ENCODE data around the gene CCDC167.
"Not testable (repeated sequence)": the region's sequence is repeated elsewhere in the genome, so short reads cannot be mapped to it uniquely, and the experiment has no call there.

The CCDC167 gene

GRCh38 chr6:37454420-37455140 lies 45.1 kb downstream of the CCDC167 start:
- H3K36me3 ChIP-seq (ENCODE audit: control insufficient read depth in 1 of 2, insufficient read depth in 2 of 2, low read length in 2 of 2): peaks cover 40 to 44% of the 10 kb centered on the region in 2 donors
- peaks cover 0 to 16% of the 10 kb centered on the region in 2 donors for H3K4me1 ChIP-seq (ENCODE audit: control insufficient read depth in 1 of 2, insufficient read depth in 2 of 2, low read length in 2 of 2)
- peak overlapping the region; percentile 59 for H3K27ac ChIP-seq (ENCODE audit: low read length)

GRCh38 chr6:37452522-37452921 lies 47.2 kb downstream of the CCDC167 start:
- no peak overlapping the region for H3K4me3 ChIP-seq (ENCODE audit: low read depth in 1 of 2, low read length in 2 of 2)
- H3K36me3 ChIP-seq (ENCODE audit: control insufficient read depth in 1 of 2, insufficient read depth in 2 of 2, low read length in 2 of 2): peaks cover 31 to 32% of the 10 kb centered on the region in 2 donors
- H3K27ac ChIP-seq (ENCODE audit: low read length): no peak overlapping the region

More at GRCh38 chr6:37454420-37455140, 45.1 kb downstream of the CCDC167 start:
- Histone ChIP-seq H3K4me3 (ENCODE audit: low read depth in 1 of 2, low read length in 2 of 2) (no peak overlapping the region), H3K27me3 (ENCODE audit: low read depth, low read length) (no peaks in the 10 kb centered on the region), H3K9me3 (ENCODE audit: control insufficient read depth in 1 of 2, low read length in 2 of 2) (no peaks in the 10 kb centered on the region)

GRCh38 chr6:37451441-37452193 lies 48.1 kb downstream of the CCDC167 start:
- H3K36me3 ChIP-seq (ENCODE audit: control insufficient read depth in 1 of 2, insufficient read depth in 2 of 2, low read length in 2 of 2): peaks cover 36 to 39% of the 10 kb centered on the region in 2 donors
- H3K4me1 ChIP-seq (ENCODE audit: control insufficient read depth in 1 of 2, insufficient read depth in 2 of 2, low read length in 2 of 2): peaks cover 0 to 7% of the 10 kb centered on the region in 2 donors
- H3K27me3 ChIP-seq (ENCODE audit: low read depth, low read length): no peaks in the 10 kb centered on the region
- no peaks in the 10 kb centered on the region for H3K9me3 ChIP-seq (ENCODE audit: control insufficient read depth in 1 of 2, low read length in 2 of 2)
- no peak overlapping the region for H3K4me3 ChIP-seq (ENCODE audit: low read depth in 1 of 2, low read length in 2 of 2)
- H3K27ac ChIP-seq (ENCODE audit: low read length): no peak overlapping the region

More at GRCh38 chr6:37452522-37452921, 47.2 kb downstream of the CCDC167 start:
- no peaks in the 10 kb centered on the region for H3K9me3 ChIP-seq (ENCODE audit: control insufficient read depth in 1 of 2, low read length in 2 of 2)
- H3K4me1 ChIP-seq (ENCODE audit: control insufficient read depth in 1 of 2, insufficient read depth in 2 of 2, low read length in 2 of 2): peaks cover 0 to 11% of the 10 kb centered on the region in 2 donors
- H3K27me3 ChIP-seq (ENCODE audit: low read depth, low read length): no peaks in the 10 kb centered on the region

GRCh38 chr6:37449984-37450383 lies 49.7 kb downstream of the CCDC167 start:
- Histone ChIP-seq H3K9me3 (ENCODE audit: control insufficient read depth in 1 of 2, low read length in 2 of 2) (no peaks in the 10 kb centered on the region), H3K27ac (ENCODE audit: low read length) (no peak overlapping the region), H3K27me3 (ENCODE audit: low read depth, low read length) (no peaks in the 10 kb centered on the region), H3K4me3 (ENCODE audit: low read depth in 1 of 2, low read length in 2 of 2) (no peak overlapping the region), H3K36me3 (ENCODE audit: control insufficient read depth in 1 of 2, insufficient read depth in 2 of 2, low read length in 2 of 2) (peaks cover 39 to 51% of the 10 kb centered on the region in 2 donors), H3K4me1 (ENCODE audit: control insufficient read depth in 1 of 2, insufficient read depth in 2 of 2, low read length in 2 of 2) (peaks cover 0 to 7% of the 10 kb centered on the region in 2 donors)

- not testable (repeated sequence) for H3K27me3 ChIP-seq (ENCODE audit: low read depth, low read length); H3K9me3 ChIP-seq (ENCODE audit: control insufficient read depth in 1 of 2, low read length in 2 of 2)
- peak overlapping the region; percentile 26 to 45 for H3K4me3 ChIP-seq (ENCODE audit: low read depth in 1 of 2, low read length in 2 of 2)
- peak overlapping the region; percentile 55 for H3K27ac ChIP-seq (ENCODE audit: low read length)
- H3K4me1 ChIP-seq (ENCODE audit: control insufficient read depth in 1 of 2, insufficient read depth in 2 of 2, low read length in 2 of 2): peaks cover 0 to 22% of the 10 kb centered on the region in 2 donors
- peaks cover 22 to 41% of the 10 kb centered on the region in 2 donors for H3K36me3 ChIP-seq (ENCODE audit: control insufficient read depth in 1 of 2, insufficient read depth in 2 of 2, low read length in 2 of 2)
Measured at GRCh38 chr6:37443216-37443542, 56.5 kb downstream of the CCDC167 start.

- peaks cover 22 to 47% of the 10 kb centered on the region in 2 donors for H3K36me3 ChIP-seq (ENCODE audit: control insufficient read depth in 1 of 2, insufficient read depth in 2 of 2, low read length in 2 of 2)
- H3K27me3 ChIP-seq (ENCODE audit: low read depth, low read length): no peaks in the 10 kb centered on the region
- no peaks in the 10 kb centered on the region for H3K9me3 ChIP-seq (ENCODE audit: control insufficient read depth in 1 of 2, low read length in 2 of 2)
- peaks cover 0 to 22% of the 10 kb centered on the region in 2 donors for H3K4me1 ChIP-seq (ENCODE audit: control insufficient read depth in 1 of 2, insufficient read depth in 2 of 2, low read length in 2 of 2)
- H3K27ac ChIP-seq (ENCODE audit: low read length): peak overlapping the region; percentile 72
- H3K4me3 ChIP-seq (ENCODE audit: low read depth in 1 of 2, low read length in 2 of 2): peak overlapping the region; percentile 45 to 47
Measured at GRCh38 chr6:37442416-37443215, 57.1 kb downstream of the CCDC167 start.

GRCh38 chr6:37441651-37442050 lies 58.0 kb downstream of the CCDC167 start:
- H3K9me3 ChIP-seq (ENCODE audit: control insufficient read depth in 1 of 2, low read length in 2 of 2): no peaks in the 10 kb centered on the region
- H3K4me1 ChIP-seq (ENCODE audit: control insufficient read depth in 1 of 2, insufficient read depth in 2 of 2, low read length in 2 of 2): peaks cover 0 to 22% of the 10 kb centered on the region in 2 donors
- H3K4me3 ChIP-seq (ENCODE audit: low read depth in 1 of 2, low read length in 2 of 2): no peak overlapping the region
- H3K27me3 ChIP-seq (ENCODE audit: low read depth, low read length): no peaks in the 10 kb centered on the region
- peaks cover 17 to 50% of the 10 kb centered on the region in 2 donors for H3K36me3 ChIP-seq (ENCODE audit: control insufficient read depth in 1 of 2, insufficient read depth in 2 of 2, low read length in 2 of 2)
- H3K27ac ChIP-seq (ENCODE audit: low read length): peak overlapping the region; percentile 72

GRCh38 chr6:37438930-37439329 lies 60.8 kb downstream of the CCDC167 start:
- H3K36me3 ChIP-seq (ENCODE audit: control insufficient read depth in 1 of 2, insufficient read depth in 2 of 2, low read length in 2 of 2): peaks cover 5 to 32% of the 10 kb centered on the region in 2 donors
- no peak overlapping the region for H3K4me3 ChIP-seq (ENCODE audit: low read depth in 1 of 2, low read length in 2 of 2)
- H3K4me1 ChIP-seq (ENCODE audit: control insufficient read depth in 1 of 2, insufficient read depth in 2 of 2, low read length in 2 of 2): peaks cover 6 to 27% of the 10 kb centered on the region in 2 donors
- H3K27ac ChIP-seq (ENCODE audit: low read length): no peak overlapping the region
- H3K27me3 ChIP-seq (ENCODE audit: low read depth, low read length): no peaks in the 10 kb centered on the region
- no peaks in the 10 kb centered on the region for H3K9me3 ChIP-seq (ENCODE audit: control insufficient read depth in 1 of 2, low read length in 2 of 2)

- Histone ChIP-seq H3K9me3 (ENCODE audit: control insufficient read depth in 1 of 2, low read length in 2 of 2) (no peaks in the 10 kb centered on the region), H3K27me3 (ENCODE audit: low read depth, low read length) (no peaks in the 10 kb centered on the region), H3K36me3 (ENCODE audit: control insufficient read depth in 1 of 2, insufficient read depth in 2 of 2, low read length in 2 of 2) (peaks cover 5 to 30% of the 10 kb centered on the region in 2 donors), H3K4me1 (ENCODE audit: control insufficient read depth in 1 of 2, insufficient read depth in 2 of 2, low read length in 2 of 2) (peaks cover 11 to 12% of the 10 kb centered on the region in 2 donors), H3K27ac (ENCODE audit: low read length) (no peak overlapping the region), H3K4me3 (ENCODE audit: low read depth in 1 of 2, low read length in 2 of 2) (no peak overlapping the region)
Measured at GRCh38 chr6:37435816-37436215, 63.9 kb downstream of the CCDC167 start.

GRCh38 chr6:37435373-37435772 lies 64.3 kb downstream of the CCDC167 start:
- Histone ChIP-seq H3K27ac (ENCODE audit: low read length) (no peak overlapping the region), H3K36me3 (ENCODE audit: control insufficient read depth in 1 of 2, insufficient read depth in 2 of 2, low read length in 2 of 2) (peaks cover 5 to 30% of the 10 kb centered on the region in 2 donors), H3K4me1 (ENCODE audit: control insufficient read depth in 1 of 2, insufficient read depth in 2 of 2, low read length in 2 of 2) (peaks cover 11 to 12% of the 10 kb centered on the region in 2 donors), H3K4me3 (ENCODE audit: low read depth in 1 of 2, low read length in 2 of 2) (no peak overlapping the region), H3K27me3 (ENCODE audit: low read depth, low read length) (no peaks in the 10 kb centered on the region), H3K9me3 (ENCODE audit: control insufficient read depth in 1 of 2, low read length in 2 of 2) (no peaks in the 10 kb centered on the region)
